OCI-LY1 (cell line): ENCODE measurements around the gene ABCB9.

Source experiments
- H2AFZ ChIP-seq: fragments of 200-600 bp; sonication (generic), shearing (Covaris generic); 2 replicates; pipeline ENCODE4 v1.6.0; 2014; ENCODE audit warnings: antibody characterized with exemption, mild to moderate bottlenecking, low read length
- H3F3A ChIP-seq: fragments of 200-600 bp; sonication (generic), shearing (Covaris generic); 2 replicates; pipeline ENCODE4 v1.6.0; 2014; ENCODE audit warnings: mild to moderate bottlenecking, antibody characterized with exemption, low read length, moderate library complexity; ENCODE audit not compliant: insufficient read depth
- H3K27ac ChIP-seq: fragments of 200-600 bp; sonication (generic); 2 replicates; pipeline ENCODE4 v1.5.1; 2014; ENCODE audit warnings: low read length, mixed run types, mild to moderate bottlenecking, low read depth; ENCODE audit not compliant: poor library complexity, severe bottlenecking
- H3K27me3 ChIP-seq: fragments of 200-600 bp; sonication (generic); 2 replicates; pipeline ENCODE4 v1.6.0; 2014; ENCODE audit warnings: antibody characterized with exemption, mild to moderate bottlenecking, low read length, moderate library complexity; ENCODE audit not compliant: insufficient read depth
- H3K36me3 ChIP-seq: fragments of 200-600 bp; sonication (generic); 2 replicates; pipeline ENCODE4 v1.6.1; 2014; ENCODE audit warnings: mild to moderate bottlenecking, antibody characterized with exemption, low read length, moderate library complexity, mixed read lengths; ENCODE audit not compliant: insufficient read depth
- H3K4me1 ChIP-seq: fragments of 200-600 bp; sonication (generic); 2 replicates; pipeline ENCODE4 v1.5.1; 2014; ENCODE audit warnings: mild to moderate bottlenecking, low read length, moderate library complexity; ENCODE audit not compliant: insufficient read depth, severe bottlenecking
- H3K4me2 ChIP-seq: fragments of 200-600 bp; sonication (generic), shearing (Covaris generic); 2 replicates; pipeline ENCODE4 v1.6.1; 2014; ENCODE audit warnings: low read length
- H3K4me3 ChIP-seq: fragments of 200-600 bp; sonication (generic); 2 replicates; pipeline ENCODE4 v1.5.1; 2014; ENCODE audit warnings: low read length, low read depth, mild to moderate bottlenecking, mixed read lengths; ENCODE audit not compliant: poor library complexity, severe bottlenecking
- H3K79me2 ChIP-seq: fragments of 200-600 bp; shearing (Covaris generic); 2 replicates; pipeline ENCODE4 v1.6.1; 2016; ENCODE audit warnings: mixed run types, low read length, mixed read lengths; ENCODE audit not compliant: insufficient read depth
- H3K9ac ChIP-seq: fragments of 200-600 bp; sonication (generic), shearing (Covaris generic); 2 replicates; pipeline ENCODE4 v1.6.1; 2014; ENCODE audit warnings: mild to moderate bottlenecking, low read length, mixed read lengths
- H3K9me2 ChIP-seq: fragments of 200-600 bp; sonication (generic), shearing (Covaris generic); 2 replicates; pipeline ENCODE4 v1.6.1; 2014; ENCODE audit warnings: low read depth, mild to moderate bottlenecking, low read length, mixed read lengths
- H3K9me3 ChIP-seq: fragments of 200-600 bp; shearing (Covaris generic); 2 replicates; pipeline ENCODE4 v1.6.1; 2014; ENCODE audit warnings: low read length, mixed read lengths
- H4K20me1 ChIP-seq: fragments of 200-600 bp; sonication (generic), shearing (Covaris generic); 2 replicates; pipeline ENCODE4 v1.6.0; 2016; ENCODE audit warnings: mild to moderate bottlenecking, low read length; ENCODE audit not compliant: insufficient read depth
- EZH2 ChIP-seq: fragments of 200-600 bp; sonication (generic), shearing (Covaris generic); IDR thresholded peaks from 2 replicates; pipeline ENCODE4 v1.8.0; 2017; ENCODE audit warnings: borderline replicate concordance, mixed run types, mild to moderate bottlenecking, antibody characterized with exemption, low read length, moderate library complexity, mixed read lengths
- TF ChIP-seq, protein P1 (sequence below): fragments of 200-600 bp; sonication (generic), shearing (Covaris generic); IDR thresholded peaks from 2 replicates; pipeline ENCODE4 v1.5.1; 2017; ENCODE audit warnings: mild to moderate bottlenecking, antibody characterized with exemption, low read length, moderate library complexity, mixed read lengths

ABCB9 gene

DNA sequence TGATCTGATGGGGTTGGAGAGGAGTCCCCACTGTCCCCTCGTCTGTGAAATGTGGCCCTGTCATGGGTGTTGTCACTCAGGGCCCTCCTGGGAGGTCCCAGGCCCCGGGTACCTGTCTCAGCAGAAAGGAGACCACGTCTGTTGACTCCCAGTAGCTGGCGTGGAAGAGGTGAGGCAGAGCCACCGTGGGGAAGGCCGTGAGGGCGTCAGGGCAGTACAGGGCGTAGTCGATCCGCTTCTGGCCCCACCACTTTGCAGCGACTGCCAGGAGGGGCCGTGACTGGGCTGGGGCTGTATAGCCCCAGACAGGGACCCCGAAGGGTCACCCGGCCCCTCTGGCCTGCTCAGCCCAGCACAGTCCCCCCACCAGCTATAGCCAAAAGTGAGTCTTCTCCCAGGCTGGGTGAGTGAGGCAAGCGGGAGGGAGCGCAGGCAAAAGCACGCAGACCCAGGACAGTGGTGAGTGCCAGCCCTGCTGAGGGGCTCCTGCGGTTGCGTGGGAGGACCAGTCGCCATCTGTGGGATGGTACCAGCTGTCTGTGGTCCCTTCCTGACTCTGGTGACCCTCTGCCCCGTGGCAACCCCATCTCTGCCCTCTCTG lies 22.4 kb upstream of the ABCB9 start:
- no peak overlapping the region for H3K4me2 ChIP-seq
- H3K36me3 ChIP-seq = peaks cover 92% of the 10 kb centered on the region
- no peaks in the 10 kb centered on the region for H4K20me1 ChIP-seq
- H2AFZ ChIP-seq = no peak overlapping the region
- no peaks in the 10 kb centered on the region for H3K27me3 ChIP-seq
- no peak overlapping the region for H3K27ac ChIP-seq
- no peaks in the 10 kb centered on the region for H3K9me2 ChIP-seq
- H3K79me2 ChIP-seq = no peaks in the 10 kb centered on the region
- H3K9ac ChIP-seq = no peak overlapping the region
- TF ChIP-seq EZH2 = no peak
- TF ChIP-seq, protein P1, sequence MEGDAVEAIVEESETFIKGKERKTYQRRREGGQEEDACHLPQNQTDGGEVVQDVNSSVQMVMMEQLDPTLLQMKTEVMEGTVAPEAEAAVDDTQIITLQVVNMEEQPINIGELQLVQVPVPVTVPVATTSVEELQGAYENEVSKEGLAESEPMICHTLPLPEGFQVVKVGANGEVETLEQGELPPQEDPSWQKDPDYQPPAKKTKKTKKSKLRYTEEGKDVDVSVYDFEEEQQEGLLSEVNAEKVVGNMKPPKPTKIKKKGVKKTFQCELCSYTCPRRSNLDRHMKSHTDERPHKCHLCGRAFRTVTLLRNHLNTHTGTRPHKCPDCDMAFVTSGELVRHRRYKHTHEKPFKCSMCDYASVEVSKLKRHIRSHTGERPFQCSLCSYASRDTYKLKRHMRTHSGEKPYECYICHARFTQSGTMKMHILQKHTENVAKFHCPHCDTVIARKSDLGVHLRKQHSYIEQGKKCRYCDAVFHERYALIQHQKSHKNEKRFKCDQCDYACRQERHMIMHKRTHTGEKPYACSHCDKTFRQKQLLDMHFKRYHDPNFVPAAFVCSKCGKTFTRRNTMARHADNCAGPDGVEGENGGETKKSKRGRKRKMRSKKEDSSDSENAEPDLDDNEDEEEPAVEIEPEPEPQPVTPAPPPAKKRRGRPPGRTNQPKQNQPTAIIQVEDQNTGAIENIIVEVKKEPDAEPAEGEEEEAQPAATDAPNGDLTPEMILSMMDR = no peak
- H3K4me3 ChIP-seq = no peak overlapping the region
- H3F3A ChIP-seq = 0 out of 2 replicates have a peak, but pooled peaks cover 6% of the 10 kb centered on the region
- H3K9me3 ChIP-seq = no peaks in the 10 kb centered on the region
- peaks cover 18% of the 10 kb centered on the region for H3K4me1 ChIP-seq

DNA sequence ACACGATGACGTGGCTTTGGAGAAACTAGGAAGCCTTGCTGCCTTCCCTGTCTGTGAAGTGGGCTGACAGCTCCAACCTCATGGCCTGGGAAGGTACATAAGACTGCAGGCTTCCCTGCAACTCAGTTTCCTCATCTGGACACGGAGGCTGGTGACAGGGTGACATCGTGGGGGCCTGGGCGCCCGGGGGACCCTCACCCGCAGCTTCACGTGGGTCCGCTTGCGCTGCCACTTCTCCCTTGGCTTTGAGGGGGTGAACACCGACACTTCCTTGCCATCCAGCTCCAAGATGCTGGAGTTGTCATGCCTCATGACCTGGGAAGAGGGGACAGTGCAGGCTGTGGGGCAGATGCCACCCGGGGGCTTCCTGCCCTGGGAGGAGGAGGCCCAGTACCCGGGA lies 21.8 kb upstream of the ABCB9 start:
- H3K9ac ChIP-seq = no peak overlapping the region
- H3F3A ChIP-seq = 0 out of 2 replicates have a peak, but pooled peaks cover 6% of the 10 kb centered on the region
- peaks cover 25% of the 10 kb centered on the region for H3K4me1 ChIP-seq
- TF ChIP-seq, protein P1 = no peak
- no peak for TF ChIP-seq EZH2
- H3K79me2 ChIP-seq = no peaks in the 10 kb centered on the region
- H3K9me2 ChIP-seq = no peaks in the 10 kb centered on the region
- H4K20me1 ChIP-seq = no peaks in the 10 kb centered on the region
- no peak overlapping the region for H2AFZ ChIP-seq
- no peak overlapping the region for H3K27ac ChIP-seq
- peaks cover 92% of the 10 kb centered on the region for H3K36me3 ChIP-seq
- no peaks in the 10 kb centered on the region for H3K9me3 ChIP-seq
- no peak overlapping the region for H3K4me3 ChIP-seq
- no peak overlapping the region for H3K4me2 ChIP-seq
- H3K27me3 ChIP-seq = no peaks in the 10 kb centered on the region

DNA sequence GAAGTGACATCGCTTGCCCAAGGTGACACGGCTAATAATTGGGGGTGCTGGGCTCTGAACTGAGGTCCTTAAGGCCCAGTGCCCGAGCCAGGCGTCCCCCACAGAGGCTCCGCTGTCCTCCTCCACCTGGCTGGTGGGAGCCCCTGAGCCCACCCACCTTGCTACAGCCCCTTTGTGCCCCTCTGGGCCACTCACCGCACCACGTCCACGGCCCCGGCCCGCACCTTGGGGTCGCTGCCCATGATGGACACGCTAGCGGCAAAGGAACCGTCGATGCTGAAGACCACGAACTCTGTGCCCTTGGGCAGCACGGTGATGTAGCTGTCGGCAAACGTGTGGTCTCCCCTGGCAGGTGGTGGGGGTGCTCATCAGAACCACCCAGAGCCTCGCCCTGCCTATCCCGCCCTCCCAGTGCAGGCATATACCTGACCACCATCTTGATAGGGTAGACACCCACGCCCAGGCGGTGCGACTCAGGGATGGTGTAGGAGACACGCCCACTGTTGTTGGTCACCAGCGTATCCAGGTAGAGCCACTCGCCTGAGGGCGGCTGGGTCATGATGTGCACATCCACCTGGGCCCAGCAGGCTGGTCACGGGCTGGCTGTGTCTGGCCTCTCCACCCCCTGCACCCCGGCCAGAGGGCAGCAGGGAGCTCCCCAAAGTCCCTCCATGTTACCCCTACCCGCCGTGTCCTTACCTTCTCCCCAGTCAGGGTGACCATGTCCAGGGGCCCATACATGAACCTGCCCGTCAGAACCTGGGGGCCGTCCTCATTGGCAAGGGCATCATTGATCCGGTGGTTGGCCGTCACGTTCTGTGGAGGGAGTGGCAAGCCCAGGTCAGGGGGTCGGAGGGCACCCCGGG lies 21.1 kb upstream of the ABCB9 start:
- no peaks in the 10 kb centered on the region for H4K20me1 ChIP-seq

More for the DNA sequence above, 21.1 kb upstream of the ABCB9 start:
- Histone ChIP-seq H3K4me3 (no peak overlapping the region), H3K27me3 (no peaks in the 10 kb centered on the region), H2AFZ (no peak overlapping the region), H3F3A (0 out of 2 replicates have a peak, but pooled peaks cover 6% of the 10 kb centered on the region), H3K27ac (no peak overlapping the region), H3K36me3 (peaks cover 93% of the 10 kb centered on the region), H3K9me3 (no peaks in the 10 kb centered on the region), H3K9ac (no peak overlapping the region), H3K9me2 (no peaks in the 10 kb centered on the region), H3K79me2 (no peaks in the 10 kb centered on the region), H3K4me1 (peaks cover 32% of the 10 kb centered on the region), H3K4me2 (no peak overlapping the region)
- no peak for TF ChIP-seq EZH2
- TF ChIP-seq, protein P1 = no peak
